ENCODE results near the gene MBP. TPM values are rescaled to one million over a fixed set of nuclear protein-coding genes. Genes with fewer than 3 reads are reported as not detected.
A peak's percentile ranks its signal among the peaks of the same experiment; 100 is the strongest.

Gene MBP
- total RNA-seq (2014; rRNA removed; shearing (Covaris generic)) (20.7 and 22.9 TPM in 2 replicates), polyA plus RNA-seq (2016; fragmentation: Nextera tagmentation; extraction: Ambion mirVana) (14.6 and 18.4 TPM in 2 replicates)
- long read RNA-seq, full-length matches to known transcripts = 13 of 17 reads
- long read RNA-seq, partial matches to known transcripts = 0 of 17 reads
- long read RNA-seq, other reads (novel, unspliced or antisense) = 4 of 17 reads

DNA sequence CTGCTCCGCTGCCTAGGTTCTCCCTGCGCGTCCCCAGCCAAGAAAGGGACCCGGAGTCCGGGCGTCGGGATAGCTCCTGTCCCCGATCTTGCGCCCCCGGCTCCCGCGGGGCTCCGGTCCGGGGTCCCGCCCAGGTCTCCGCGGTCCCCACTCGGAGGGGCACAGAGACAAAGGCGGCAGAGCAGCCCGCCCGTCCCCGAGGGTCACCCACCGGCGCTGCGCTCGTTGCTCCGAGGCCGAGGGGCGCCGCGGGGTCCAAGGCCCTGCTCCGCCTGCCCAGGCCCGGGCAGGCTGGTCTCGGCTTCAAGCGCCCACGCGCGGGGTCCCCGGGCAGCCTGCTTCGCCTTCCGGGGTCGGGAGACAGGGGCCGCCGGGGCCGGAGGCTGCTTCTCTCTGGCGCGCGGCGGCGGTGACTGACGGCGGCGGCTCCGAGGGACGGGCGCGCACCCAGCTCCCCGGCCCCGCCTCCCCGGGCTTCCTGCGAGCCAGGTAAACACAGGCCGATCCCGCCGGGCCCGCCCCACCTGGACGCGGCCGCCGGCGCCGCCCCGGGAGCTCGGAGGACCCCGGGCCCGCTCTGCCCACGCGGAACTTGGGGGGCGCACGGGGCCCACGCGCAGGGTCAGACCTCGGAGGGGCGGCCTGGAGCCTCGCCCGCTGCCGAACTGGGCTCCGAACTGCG, at the start of gene MBP:
Gene MBP (minus strand): TSS at position 415 of the 682 bp plus-strand sequence. CDS start 27,522 bp downstream, outside the sequence.
- H2AFZ ChIP-seq = peak within 1 kb of the TSS; percentile 94
- peaks cover 5% of the 10 kb centered on the region; the same call in 1 of the 2 replicates for H3F3A ChIP-seq (replicated peaks; ENCODE audit: low read depth)
- no peaks in the 10 kb centered on the region for H3K36me3 ChIP-seq (ENCODE audit: insufficient read depth)
- H3K36me3 Mint-ChIP-seq (ENCODE audit: low read depth) = peaks cover 10% of the 10 kb centered on the region; the same call in 2 of the 3 replicates
- peaks cover 31% of the 10 kb centered on the region for H3K79me2 ChIP-seq (replicated peaks; ENCODE audit: insufficient read depth)
- no peak within 1 kb of the TSS for H3K27ac ChIP-seq (ENCODE audit: low read depth)
- no peaks in the 10 kb centered on the region; the same call in 2 of the 3 replicates for H3K9me3 Mint-ChIP-seq
- peak; percentile 84 for ATAC-seq
- H3K27me3 Mint-ChIP-seq (ENCODE audit: insufficient read depth, low read depth, poor library complexity) = peaks cover 37% of the 10 kb centered on the region
- TF ChIP-seq CTCF (conservative IDR thresholded peaks at IDR 0.05; ENCODE audit: low read depth in 2 of 2) (no peak), ZNF331 (CRISPR knock-in tag; IDR thresholded peaks at IDR 0.05; ENCODE audit: low read depth) (no peak), POLR2AphosphoS5 (IDR thresholded peaks at IDR 0.05; ENCODE audit: low read depth) (peak; percentile 51), ZNF114 (CRISPR knock-in tag; IDR thresholded peaks at IDR 0.05) (no peak)
- peaks cover 15% of the 10 kb centered on the region; the same call in 1 of the 2 replicates for H4K20me1 ChIP-seq (replicated peaks; ENCODE audit: insufficient read depth)
- no peaks in the 10 kb centered on the region for H3K9me2 ChIP-seq (ENCODE audit: insufficient read depth)
- DNase-seq (ENCODE audit: low spot score) = peak; percentile 93
- H3K4me3 Mint-ChIP-seq = peak within 1 kb of the TSS; percentile 79
- peaks cover 41% of the 10 kb centered on the region for H3K27me3 ChIP-seq (ENCODE audit: insufficient read depth)
- H3K4me3 ChIP-seq = peak within 1 kb of the TSS; percentile 78
- no peaks in the 10 kb centered on the region for H3K4me1 ChIP-seq (ENCODE audit: insufficient read depth)
- peaks cover 19% of the 10 kb centered on the region for H3K4me1 Mint-ChIP-seq
- no peak within 1 kb of the TSS for H3K27ac Mint-ChIP-seq
- H3K4me2 ChIP-seq = peak within 1 kb of the TSS; percentile 87

- no peaks in the 10 kb centered on the region for H3K4me1 ChIP-seq (ENCODE audit: insufficient read depth)
- H3K9me3 Mint-ChIP-seq = peaks cover 17% of the 10 kb centered on the region
- TF ChIP-seq CREB1 (CRISPR knock-in tag; IDR thresholded peaks at IDR 0.05; ENCODE audit: low read depth) = no peak
- no peak for TF ChIP-seq EZH2phosphoT487 (IDR thresholded peaks at IDR 0.05; ENCODE audit: unreplicated experiment)
- no peak for TF ChIP-seq POLR2AphosphoS5 (IDR thresholded peaks at IDR 0.05; ENCODE audit: low read depth)
- TF ChIP-seq NANOG (IDR thresholded peaks at IDR 0.05; ENCODE audit: borderline replicate concordance) = no peak
- TF ChIP-seq, protein P1, sequence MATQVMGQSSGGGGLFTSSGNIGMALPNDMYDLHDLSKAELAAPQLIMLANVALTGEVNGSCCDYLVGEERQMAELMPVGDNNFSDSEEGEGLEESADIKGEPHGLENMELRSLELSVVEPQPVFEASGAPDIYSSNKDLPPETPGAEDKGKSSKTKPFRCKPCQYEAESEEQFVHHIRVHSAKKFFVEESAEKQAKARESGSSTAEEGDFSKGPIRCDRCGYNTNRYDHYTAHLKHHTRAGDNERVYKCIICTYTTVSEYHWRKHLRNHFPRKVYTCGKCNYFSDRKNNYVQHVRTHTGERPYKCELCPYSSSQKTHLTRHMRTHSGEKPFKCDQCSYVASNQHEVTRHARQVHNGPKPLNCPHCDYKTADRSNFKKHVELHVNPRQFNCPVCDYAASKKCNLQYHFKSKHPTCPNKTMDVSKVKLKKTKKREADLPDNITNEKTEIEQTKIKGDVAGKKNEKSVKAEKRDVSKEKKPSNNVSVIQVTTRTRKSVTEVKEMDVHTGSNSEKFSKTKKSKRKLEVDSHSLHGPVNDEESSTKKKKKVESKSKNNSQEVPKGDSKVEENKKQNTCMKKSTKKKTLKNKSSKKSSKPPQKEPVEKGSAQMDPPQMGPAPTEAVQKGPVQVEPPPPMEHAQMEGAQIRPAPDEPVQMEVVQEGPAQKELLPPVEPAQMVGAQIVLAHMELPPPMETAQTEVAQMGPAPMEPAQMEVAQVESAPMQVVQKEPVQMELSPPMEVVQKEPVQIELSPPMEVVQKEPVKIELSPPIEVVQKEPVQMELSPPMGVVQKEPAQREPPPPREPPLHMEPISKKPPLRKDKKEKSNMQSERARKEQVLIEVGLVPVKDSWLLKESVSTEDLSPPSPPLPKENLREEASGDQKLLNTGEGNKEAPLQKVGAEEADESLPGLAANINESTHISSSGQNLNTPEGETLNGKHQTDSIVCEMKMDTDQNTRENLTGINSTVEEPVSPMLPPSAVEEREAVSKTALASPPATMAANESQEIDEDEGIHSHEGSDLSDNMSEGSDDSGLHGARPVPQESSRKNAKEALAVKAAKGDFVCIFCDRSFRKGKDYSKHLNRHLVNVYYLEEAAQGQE (IDR thresholded peaks at IDR 0.05; ENCODE audit: unreplicated experiment) = no peak
- no peak for TF ChIP-seq STAT1 (IDR thresholded peaks at IDR 0.05; ENCODE audit: unreplicated experiment)
- no peak for TF ChIP-seq ETS1 (IDR thresholded peaks at IDR 0.05)
Observed at GRCh38 chr18:77181950-77182707, 49.5 kb upstream of the MBP start.

More at GRCh38 chr18:77181950-77182707, 49.5 kb upstream of the MBP start:
- Histone ChIP-seq H3K27me3 (ENCODE audit: insufficient read depth) (no peaks in the 10 kb centered on the region), H3K9me2 (ENCODE audit: insufficient read depth) (no peaks in the 10 kb centered on the region), H3K36me3 (ENCODE audit: insufficient read depth) (no peaks in the 10 kb centered on the region), H3K79me2 (replicated peaks; ENCODE audit: insufficient read depth) (no peaks in the 10 kb centered on the region), H3K4me3 (no peak overlapping the region), H3K4me2 (no peak overlapping the region), H3F3A (replicated peaks; ENCODE audit: low read depth) (no peaks in the 10 kb centered on the region), H3K27ac (ENCODE audit: low read depth) (no peak overlapping the region), H2AFZ (no peak overlapping the region), H4K20me1 (replicated peaks; ENCODE audit: insufficient read depth) (no peaks in the 10 kb centered on the region)
- DNase-seq (ENCODE audit: low spot score) (no peak), ATAC-seq (no peak)
- Mint-ChIP-seq H3K27ac (no peak overlapping the region), H3K36me3 (ENCODE audit: low read depth) (peaks cover 4% of the 10 kb centered on the region; the same call in 2 of the 3 replicates), H3K27me3 (ENCODE audit: insufficient read depth, low read depth, poor library complexity) (peaks cover 7% of the 10 kb centered on the region), H3K4me3 (no peak overlapping the region), H3K4me1 (no peaks in the 10 kb centered on the region)

Data from GM23338 (cell line).